Activated naive CD4-positive, alpha-beta T cell treated with anti-CD3 and anti-CD28 coated beads, Interleukin-2, amount 50 U/mL, for 16 hours (primary cell): ENCODE results near the gene MEA1.

Source experiments
- DNase-seq: peaks from one replicate; pipeline ENCODE4 v3.0.0-alpha.2; 2020

Gene MEA1

DNA sequence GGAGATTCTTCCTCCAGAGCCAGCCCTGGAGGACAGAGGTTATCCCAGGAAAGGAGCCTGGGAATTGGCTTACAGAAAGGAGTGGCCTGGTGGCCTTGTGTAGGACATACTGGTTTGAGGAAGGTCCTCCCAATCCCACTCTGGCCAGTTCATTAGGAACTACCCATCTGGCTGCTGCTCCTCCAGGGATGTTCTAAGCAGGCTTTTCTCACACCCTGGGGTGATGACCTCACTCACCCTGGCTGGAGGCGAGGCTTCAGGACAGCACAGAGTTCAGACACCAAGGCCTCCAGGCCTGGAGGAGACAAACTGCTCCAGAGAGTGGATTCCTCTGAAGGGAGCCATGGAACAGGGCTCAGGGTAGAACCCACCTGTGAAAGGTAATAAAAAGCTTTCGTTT is 44.3 kb downstream of the MEA1 start:
- no peak for DNase-seq

DNA sequence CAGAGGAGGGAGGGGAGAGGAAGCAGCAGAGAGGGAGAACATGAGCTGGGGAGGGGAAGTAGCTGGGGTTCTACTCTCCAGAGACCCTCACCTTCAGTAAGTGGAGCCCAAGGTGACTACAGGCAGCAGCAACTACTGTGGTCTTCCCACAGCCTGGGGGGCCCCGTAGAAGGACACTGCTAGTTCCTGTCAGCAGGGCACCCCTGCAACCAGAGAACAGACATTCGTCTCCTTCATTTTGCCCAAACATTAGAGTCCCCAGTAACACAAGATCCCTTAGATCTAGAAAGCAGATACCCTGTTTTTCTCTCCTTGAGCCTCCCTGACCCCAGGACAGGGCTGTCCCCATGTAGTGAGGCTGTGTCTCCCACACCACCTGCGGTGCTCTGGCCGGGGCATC is 45.0 kb downstream of the MEA1 start:
- no peak for DNase-seq

DNA sequence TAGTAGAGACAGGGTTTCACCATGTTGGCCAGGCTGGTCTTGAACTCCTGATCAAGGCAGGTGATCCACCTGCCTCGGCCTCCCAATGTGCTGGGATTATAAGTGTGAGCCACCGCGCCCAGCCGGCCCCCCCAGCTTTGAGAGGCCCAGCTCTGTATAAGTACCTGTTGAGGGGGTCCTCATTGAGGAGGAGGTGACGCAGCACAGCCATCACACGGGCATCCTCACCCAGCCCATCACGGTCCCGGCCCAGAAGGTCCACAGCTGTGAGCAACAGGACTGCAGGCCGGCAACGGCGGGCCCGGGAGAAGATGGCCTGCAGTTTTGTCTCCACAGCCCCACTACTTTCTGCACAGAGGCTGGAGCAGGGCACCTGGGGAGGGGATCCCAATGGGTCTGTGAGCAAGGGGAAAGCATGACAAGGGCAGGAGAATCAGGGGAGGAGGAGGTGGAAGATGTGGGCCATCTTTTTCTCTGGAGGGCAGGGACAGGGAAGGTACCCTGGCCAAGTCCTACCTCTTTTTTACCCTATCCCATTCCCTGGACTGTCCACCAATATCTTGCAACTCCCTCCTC is 45.5 kb downstream of the MEA1 start:
- no peak for DNase-seq

DNA sequence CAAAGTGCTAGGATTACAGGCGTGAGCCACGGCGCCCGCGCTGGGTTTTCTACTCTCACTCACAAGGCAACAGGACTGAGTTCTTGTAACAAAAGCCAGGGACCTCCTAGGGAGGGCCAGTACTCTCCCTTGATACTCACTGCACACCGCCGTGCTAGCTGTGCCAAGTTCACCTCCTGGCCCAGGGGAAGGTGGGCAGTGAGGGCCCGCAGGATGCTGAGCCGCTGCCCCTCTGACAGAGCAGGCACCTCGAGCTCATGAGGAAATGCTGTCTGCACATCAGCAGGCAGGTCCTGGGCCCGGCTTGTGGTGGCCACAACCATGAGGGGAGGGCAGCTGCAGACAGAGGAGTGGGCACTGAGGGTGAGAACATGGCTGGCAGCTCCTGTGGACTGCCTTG is 46.5 kb downstream of the MEA1 start:
- DNase-seq, result no peak

DNA sequence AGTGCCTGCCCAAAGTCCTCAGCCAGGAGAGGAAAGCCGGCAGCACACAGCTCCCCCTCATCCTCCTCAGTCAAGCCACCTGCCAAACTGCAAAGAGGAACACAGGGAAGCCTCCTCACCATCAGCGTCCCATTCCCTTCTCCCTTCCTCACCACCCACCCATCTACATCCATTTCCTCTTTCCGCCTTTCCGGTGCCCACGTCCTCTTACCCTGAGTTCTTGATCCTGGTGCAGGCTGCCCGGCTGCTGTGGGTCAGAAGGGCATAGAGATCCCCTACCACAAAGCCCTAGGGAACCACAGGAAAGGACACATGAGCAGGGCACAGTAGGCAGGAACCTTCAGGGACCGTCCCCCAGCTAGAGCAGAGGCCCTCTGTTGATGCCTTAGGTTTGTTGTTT is 47.2 kb downstream of the MEA1 start:
- no peak for DNase-seq

DNA sequence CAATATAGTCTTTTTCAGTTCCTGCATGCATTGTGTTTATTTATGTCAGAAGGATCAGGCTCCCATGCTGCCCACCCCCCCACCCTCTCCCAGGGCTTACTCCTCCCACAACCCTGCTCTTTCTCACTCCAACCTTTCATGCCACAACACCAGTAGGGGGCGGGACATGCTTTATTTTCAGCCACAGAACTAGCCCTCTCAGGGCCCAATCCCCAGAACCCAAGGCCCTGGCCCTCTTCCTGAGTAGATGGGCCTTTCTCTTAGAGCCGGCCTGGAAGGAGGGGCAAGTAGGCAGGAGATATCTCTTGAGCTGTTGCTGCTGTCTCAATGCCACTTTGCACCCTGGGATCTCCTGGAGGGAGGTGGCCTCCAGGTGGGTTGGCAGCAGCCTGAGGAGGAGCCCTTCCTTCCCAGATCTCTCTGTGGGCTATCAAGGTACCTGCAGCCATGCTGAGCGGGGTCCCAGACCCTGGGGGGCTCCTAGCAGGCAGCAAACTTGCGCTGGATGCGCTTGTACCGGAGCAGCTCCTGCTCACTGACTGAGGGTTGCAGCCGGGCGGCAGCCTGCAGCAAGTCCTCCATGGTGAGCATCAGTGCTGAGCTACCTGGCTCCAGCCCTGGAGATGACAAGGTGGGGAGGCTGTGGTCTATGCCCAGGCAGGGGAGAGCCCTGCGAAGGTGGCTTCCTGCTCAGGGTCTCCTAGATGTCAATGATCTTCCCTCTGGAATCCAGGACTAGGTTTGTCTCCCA is 49.7 kb downstream of the MEA1 start:
- peak; percentile 21 for DNase-seq

DNA sequence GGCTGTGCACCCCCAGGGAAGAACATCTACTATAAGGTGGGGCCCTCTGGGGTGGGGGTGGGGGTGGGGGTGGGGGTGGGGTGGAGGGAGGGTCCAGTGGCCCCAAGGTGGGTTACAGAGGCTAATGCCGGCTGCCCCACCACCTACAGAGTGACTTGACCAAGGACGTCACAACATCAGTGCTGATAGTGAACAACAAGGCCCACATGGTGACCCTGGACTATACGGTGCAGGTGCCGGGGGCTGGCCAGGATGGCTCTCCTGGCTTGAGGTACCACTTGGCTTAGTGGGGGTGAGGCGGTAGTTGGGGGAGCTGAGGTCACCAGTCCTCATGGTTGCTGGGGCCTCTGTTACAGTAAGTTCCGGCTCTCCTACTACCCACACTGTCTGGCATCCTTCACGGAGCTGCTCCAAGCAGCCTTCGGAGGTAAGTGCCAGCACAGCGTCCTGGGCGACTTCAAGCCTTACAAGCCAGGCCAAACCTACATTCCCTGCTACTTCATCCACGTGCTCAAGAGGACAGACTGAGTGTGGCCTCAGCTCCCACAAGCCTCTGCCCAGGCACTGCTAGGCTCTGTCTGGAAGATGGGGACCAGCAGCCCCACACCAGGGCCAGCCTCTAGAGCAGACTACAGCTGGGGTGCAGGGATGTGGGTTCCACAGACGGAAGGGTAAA is 50.4 kb downstream of the MEA1 start:
- DNase-seq, result no peak

DNA sequence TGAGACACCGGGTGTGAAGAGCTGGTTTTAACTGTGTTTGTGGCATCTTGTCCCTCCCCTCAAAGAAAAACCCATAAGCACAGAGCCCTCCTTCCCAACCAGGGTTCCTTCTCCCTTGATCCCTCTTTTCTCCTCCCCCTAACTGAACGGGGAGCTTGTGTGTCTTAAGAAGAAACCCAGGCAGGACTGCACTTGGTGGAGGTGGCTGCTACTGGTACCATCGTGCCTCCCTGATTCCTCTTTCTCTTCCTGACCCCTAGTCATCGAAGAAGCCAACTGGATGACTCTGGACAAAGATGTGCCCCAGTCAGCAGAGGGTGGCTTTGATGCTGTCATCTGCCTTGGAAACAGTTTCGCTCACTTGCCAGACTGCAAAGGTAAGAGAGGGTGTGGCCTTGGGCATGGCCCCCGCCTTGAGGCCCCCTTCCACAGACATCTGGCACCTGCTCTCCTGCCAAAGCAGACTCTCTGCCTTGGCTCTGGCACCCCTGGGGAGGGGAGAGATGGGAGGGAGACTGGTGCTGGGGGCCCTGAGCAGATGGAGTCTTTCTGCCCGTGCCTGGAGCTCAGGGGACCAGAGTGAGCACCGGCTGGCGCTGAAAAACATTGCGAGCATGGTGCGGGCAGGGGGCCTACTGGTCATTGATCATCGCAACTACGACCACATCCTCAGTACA is 51.1 kb downstream of the MEA1 start:
- no peak for DNase-seq

DNA sequence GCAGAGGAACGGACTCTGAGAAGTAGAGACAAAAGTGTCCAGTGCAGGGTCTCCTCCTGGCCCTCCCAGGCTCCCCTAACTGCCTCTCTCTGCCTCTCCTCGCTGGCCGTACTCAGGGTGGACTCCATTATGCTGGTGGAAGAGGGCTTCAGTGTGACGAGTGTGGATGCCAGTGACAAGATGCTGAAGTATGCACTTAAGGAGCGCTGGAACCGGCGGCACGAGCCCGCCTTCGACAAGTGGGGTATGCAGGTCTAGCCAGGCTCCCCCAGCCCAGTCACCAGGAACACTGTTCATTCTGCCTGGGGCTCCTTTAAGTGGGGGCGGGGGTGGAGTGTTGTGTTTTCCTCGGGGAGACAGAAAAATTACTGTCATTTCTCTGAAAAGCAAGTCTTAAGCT is 51.6 kb downstream of the MEA1 start:
- DNase-seq, result no peak
